Neural progenitor cell (in vitro differentiated cells): Measurements from ENCODE around the gene MIER2.

ENCODE experiments used
- EZH2 ChIP-seq: fragments of 200-600 bp; sonication (generic); IDR thresholded peaks from 2 replicates; pipeline ENCODE4 v1.6.1; 2017; ENCODE audit warnings: antibody characterized with exemption, mild to moderate bottlenecking, moderate library complexity
- TF ChIP-seq, protein P1 (sequence below): fragments of 200-600 bp; sonication (generic); IDR thresholded peaks from 2 replicates; pipeline ENCODE4 v1.5.1; 2017; ENCODE audit warnings: antibody characterized with exemption, mild to moderate bottlenecking

DNA sequence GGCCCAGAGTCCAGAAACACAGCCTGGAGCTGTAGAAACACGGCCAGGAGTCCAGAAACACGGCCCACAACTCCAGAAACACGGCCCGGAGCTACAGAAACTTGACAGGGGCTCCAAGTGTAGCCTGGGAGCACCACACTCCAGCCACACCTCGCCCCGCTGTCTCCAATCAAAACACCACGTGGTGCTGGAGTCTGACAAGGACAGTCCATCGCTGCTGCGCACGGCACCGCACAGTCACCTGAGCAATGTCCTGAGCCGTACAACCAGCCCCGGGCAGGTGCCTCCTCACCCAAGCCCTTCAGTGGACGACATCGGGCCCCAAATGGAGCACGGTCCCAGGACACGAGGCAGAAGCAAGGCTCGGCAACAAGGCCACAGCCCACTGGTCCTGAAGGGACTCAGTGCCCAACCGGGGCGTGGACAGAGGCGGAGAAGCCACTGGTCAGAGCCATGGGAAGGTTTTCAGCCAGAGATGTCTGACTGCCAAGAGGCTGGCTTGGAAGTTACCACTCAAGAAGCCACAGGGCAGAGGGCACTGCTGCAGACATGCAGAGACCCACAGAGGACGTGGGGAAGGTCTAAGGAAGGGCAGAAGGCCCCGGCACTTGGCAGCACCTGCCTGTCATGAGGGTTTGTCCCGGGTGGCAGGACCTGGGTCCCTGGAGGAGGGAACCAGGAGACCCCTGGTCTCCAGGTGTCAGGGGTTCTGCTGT is 33.7 kb downstream of the MIER2 start:
- TF ChIP-seq, protein P1, sequence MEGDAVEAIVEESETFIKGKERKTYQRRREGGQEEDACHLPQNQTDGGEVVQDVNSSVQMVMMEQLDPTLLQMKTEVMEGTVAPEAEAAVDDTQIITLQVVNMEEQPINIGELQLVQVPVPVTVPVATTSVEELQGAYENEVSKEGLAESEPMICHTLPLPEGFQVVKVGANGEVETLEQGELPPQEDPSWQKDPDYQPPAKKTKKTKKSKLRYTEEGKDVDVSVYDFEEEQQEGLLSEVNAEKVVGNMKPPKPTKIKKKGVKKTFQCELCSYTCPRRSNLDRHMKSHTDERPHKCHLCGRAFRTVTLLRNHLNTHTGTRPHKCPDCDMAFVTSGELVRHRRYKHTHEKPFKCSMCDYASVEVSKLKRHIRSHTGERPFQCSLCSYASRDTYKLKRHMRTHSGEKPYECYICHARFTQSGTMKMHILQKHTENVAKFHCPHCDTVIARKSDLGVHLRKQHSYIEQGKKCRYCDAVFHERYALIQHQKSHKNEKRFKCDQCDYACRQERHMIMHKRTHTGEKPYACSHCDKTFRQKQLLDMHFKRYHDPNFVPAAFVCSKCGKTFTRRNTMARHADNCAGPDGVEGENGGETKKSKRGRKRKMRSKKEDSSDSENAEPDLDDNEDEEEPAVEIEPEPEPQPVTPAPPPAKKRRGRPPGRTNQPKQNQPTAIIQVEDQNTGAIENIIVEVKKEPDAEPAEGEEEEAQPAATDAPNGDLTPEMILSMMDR, result no peak
- no peak for TF ChIP-seq EZH2
